T-helper 17 cell (primary cell): ENCODE results near the gene QSOX2. TPM values are rescaled to one million over a fixed set of nuclear protein-coding genes. Genes with fewer than 3 reads are reported as not detected.

ENCODE experiments used
- ATAC-seq: fragments of 150-1000 bp; cut with Tn5 transposase; 2 replicates; pipeline ENCODE4 v1.10.0; 2021; ENCODE audit warnings: mild to moderate bottlenecking, moderate library complexity
- DNase-seq, 3 donors: peaks; one replicate each; pipeline versions ENCODE4 v3.0.0 to v3.0.0-alpha.2; 2020 to 2021
- H3K9me3 ChIP-seq: one replicate; pipeline ENCODE4 v1.7.0; 2013; ENCODE audit warnings: low read length, mild to moderate bottlenecking; ENCODE audit not compliant: control insufficient read depth, poor library complexity, severe bottlenecking
- H3K27ac Mint-ChIP-seq: one replicate; pipeline ENCODE4 v1.8.0; 2022; ENCODE audit warnings: mild to moderate bottlenecking, moderate library complexity, mixed read lengths
- H3K27me3 Mint-ChIP-seq: one replicate; pipeline ENCODE4 v1.8.0; 2022; ENCODE audit warnings: mixed read lengths
- H3K36me3 Mint-ChIP-seq: one replicate; pipeline ENCODE4 v1.8.0; 2022; ENCODE audit warnings: low read depth, mixed read lengths
- H3K4me1 Mint-ChIP-seq: one replicate; pipeline ENCODE4 v1.8.0; 2022; ENCODE audit warnings: mild to moderate bottlenecking, mixed read lengths
- H3K4me3 Mint-ChIP-seq: one replicate; pipeline ENCODE4 v1.8.0; 2022; ENCODE audit warnings: mild to moderate bottlenecking, moderate library complexity, mixed read lengths
- total RNA-seq, 4 donors: library from RNA in 2 of 4; stranded (reverse) in 2 of 4; gene quantifications; one replicate each; pipeline ENCODE4 v1.2.3 and lab custom pipeline; 2022 to 2026

Gene QSOX2
- total RNA-seq, 2 donors from 2014 or later = 12.6 to 15.5 TPM

- no peak overlapping the region for H3K4me3 Mint-ChIP-seq
- DNase-seq (no peak), ATAC-seq (no peak)
- H3K27me3 Mint-ChIP-seq = no peaks in the 10 kb centered on the region
- H3K4me1 Mint-ChIP-seq = peaks cover 22% of the 10 kb centered on the region
- no peaks in the 10 kb centered on the region for H3K9me3 ChIP-seq
- H3K36me3 Mint-ChIP-seq = no peaks in the 10 kb centered on the region
- peak overlapping the region; percentile 66 for H3K27ac Mint-ChIP-seq
These were observed 16.2 kb downstream of the QSOX2 start for GRCh38 chr9:136229096-136230065.

GRCh38 chr9:136228107-136228875 is 17.3 kb downstream of the QSOX2 start:
- peaks cover 20% of the 10 kb centered on the region for H3K4me1 Mint-ChIP-seq
- no peak overlapping the region for H3K4me3 Mint-ChIP-seq
- ATAC-seq (no peak), DNase-seq (no peak)
- H3K9me3 ChIP-seq = no peaks in the 10 kb centered on the region
- peak overlapping the region; percentile 66 for H3K27ac Mint-ChIP-seq
- no peaks in the 10 kb centered on the region for H3K27me3 Mint-ChIP-seq
- no peaks in the 10 kb centered on the region for H3K36me3 Mint-ChIP-seq

GRCh38 chr9:136226680-136227407 is 18.8 kb downstream of the QSOX2 start:
- Mint-ChIP-seq H3K36me3 (no peaks in the 10 kb centered on the region), H3K4me3 (no peak overlapping the region), H3K27me3 (no peaks in the 10 kb centered on the region), H3K27ac (peak overlapping the region; percentile 19), H3K4me1 (peaks cover 12% of the 10 kb centered on the region)
- ATAC-seq = no peak
- H3K9me3 ChIP-seq = no peaks in the 10 kb centered on the region
- no peak for DNase-seq

- Mint-ChIP-seq H3K27ac (peak overlapping the region; percentile 72), H3K4me3 (peak overlapping the region; percentile 58), H3K27me3 (no peaks in the 10 kb centered on the region), H3K36me3 (no peaks in the 10 kb centered on the region), H3K4me1 (peaks cover 12% of the 10 kb centered on the region)
- ATAC-seq = peak; percentile 84
- H3K9me3 ChIP-seq = no peaks in the 10 kb centered on the region
- DNase-seq = peak; percentile 38 to 69 (median 42)
These were observed 19.6 kb downstream of the QSOX2 start for GRCh38 chr9:136225748-136226679.

- peaks cover 12% of the 10 kb centered on the region for H3K4me1 Mint-ChIP-seq
- H3K4me3 Mint-ChIP-seq = peak overlapping the region; percentile 84
- ATAC-seq = peak; percentile 57
- H3K27me3 Mint-ChIP-seq = no peaks in the 10 kb centered on the region
- peak in 2 of 3 donors; percentile 15 to 22 for DNase-seq
- H3K9me3 ChIP-seq = no peaks in the 10 kb centered on the region
- H3K27ac Mint-ChIP-seq = peak overlapping the region; percentile 72
- no peaks in the 10 kb centered on the region for H3K36me3 Mint-ChIP-seq
These were observed 20.3 kb downstream of the QSOX2 start for GRCh38 chr9:136225366-136225747.

- ATAC-seq (no peak), DNase-seq (no peak)
- no peak overlapping the region for H3K27ac Mint-ChIP-seq
- no peaks in the 10 kb centered on the region for H3K36me3 Mint-ChIP-seq
- H3K4me3 Mint-ChIP-seq = no peak overlapping the region
- no peaks in the 10 kb centered on the region for H3K9me3 ChIP-seq
- peaks cover 12% of the 10 kb centered on the region for H3K4me1 Mint-ChIP-seq
- H3K27me3 Mint-ChIP-seq = no peaks in the 10 kb centered on the region
These were observed 21.6 kb downstream of the QSOX2 start for GRCh38 chr9:136223871-136224640.

- no peak for ATAC-seq
These were observed 22.7 kb downstream of the QSOX2 start for GRCh38 chr9:136222906-136223285.

GRCh38 chr9:136222166-136222905 is 23.3 kb downstream of the QSOX2 start:
- no peak overlapping the region for H3K4me3 Mint-ChIP-seq
- ATAC-seq = no peak
- H3K27me3 Mint-ChIP-seq = no peaks in the 10 kb centered on the region
- no peak for DNase-seq
- H3K4me1 Mint-ChIP-seq = peaks cover 10% of the 10 kb centered on the region
- H3K36me3 Mint-ChIP-seq = no peaks in the 10 kb centered on the region
- H3K9me3 ChIP-seq = no peaks in the 10 kb centered on the region
- no peak overlapping the region for H3K27ac Mint-ChIP-seq

More at GRCh38 chr9:136222906-136223285, 22.7 kb downstream of the QSOX2 start:
- Mint-ChIP-seq H3K27ac (no peak overlapping the region), H3K27me3 (no peaks in the 10 kb centered on the region), H3K36me3 (no peaks in the 10 kb centered on the region), H3K4me3 (no peak overlapping the region), H3K4me1 (peaks cover 10% of the 10 kb centered on the region)
- no peaks in the 10 kb centered on the region for H3K9me3 ChIP-seq
- DNase-seq = no peak

GRCh38 chr9:136220017-136220729 is 25.4 kb downstream of the QSOX2 start:
- Mint-ChIP-seq H3K4me3 (no peak overlapping the region), H3K27ac (peak overlapping the region; percentile 82), H3K36me3 (no peaks in the 10 kb centered on the region), H3K27me3 (no peaks in the 10 kb centered on the region), H3K4me1 (peaks cover 3% of the 10 kb centered on the region)
- DNase-seq (no peak), ATAC-seq (peak; percentile 65)
- H3K9me3 ChIP-seq = no peaks in the 10 kb centered on the region

GRCh38 chr9:136219276-136219675 is 26.3 kb downstream of the QSOX2 start:
- DNase-seq (no peak), ATAC-seq (no peak)
- peaks cover 2% of the 10 kb centered on the region for H3K36me3 Mint-ChIP-seq
- no peak overlapping the region for H3K4me3 Mint-ChIP-seq
- H3K4me1 Mint-ChIP-seq = no peaks in the 10 kb centered on the region
- H3K27me3 Mint-ChIP-seq = no peaks in the 10 kb centered on the region
- H3K9me3 ChIP-seq = no peaks in the 10 kb centered on the region
- H3K27ac Mint-ChIP-seq = no peak overlapping the region

- Mint-ChIP-seq H3K4me1 (no peaks in the 10 kb centered on the region), H3K27ac (no peak overlapping the region), H3K27me3 (no peaks in the 10 kb centered on the region), H3K4me3 (no peak overlapping the region), H3K36me3 (peaks cover 2% of the 10 kb centered on the region)
- no peak for ATAC-seq
- no peaks in the 10 kb centered on the region for H3K9me3 ChIP-seq
- DNase-seq = no peak
These were observed 26.9 kb downstream of the QSOX2 start for GRCh38 chr9:136218673-136219072.
